SK-MEL-5 (cell line): ENCODE measurements around the gene RIMBP2. TPM values are rescaled to one million over a fixed set of nuclear protein-coding genes. Genes with fewer than 3 reads are reported as not detected.
"Not testable (repeated sequence)": the region's sequence is repeated elsewhere in the genome, so short reads cannot be mapped to it uniquely, and the experiment has no call there.

ENCODE experiments used
- DNase-seq: peaks from one replicate; pipeline ENCODE4 v3.0.0-alpha.2; 2016; ENCODE audit warnings: low read depth, low spot score
- in situ Hi-C: cut with HindIII; loops from 2 replicates; pipeline ENCODE4 v1.10.0; 2016; ENCODE audit warnings: low sequenced_read_pairs, high pct_unique_total_duplicates, low pct_unique_long_range_greater_than_20kb
- total RNA-seq: library from RNA; depleted of rRNA; stranded (reverse); fragments of >200 nt; shearing (Covaris generic); gene quantifications from 2 replicates; pipeline ENCODE4 v1.2.3, GENCODE V29; 2014

RIMBP2 gene
- total RNA-seq, 1 experiment from 2014 or later: not detected

GRCh38 chr12:130695061-130695460 is 21.0 kb downstream of the RIMBP2 start:
- in situ Hi-C loops: no loop called here
- DNase-seq: no peak

GRCh38 chr12:130689408-130690405 is 26.4 kb downstream of the RIMBP2 start:
- DNase-seq: no peak
- in situ Hi-C loops: no loop called here

GRCh38 chr12:130688999-130689398 is 27.1 kb downstream of the RIMBP2 start:
- DNase-seq, in situ Hi-C loops: not testable (repeated sequence)

GRCh38 chr12:130687796-130688778 is 28.0 kb downstream of the RIMBP2 start:
- in situ Hi-C loops: no loop called here
- no peak for DNase-seq

GRCh38 chr12:130687190-130687589 is 28.9 kb downstream of the RIMBP2 start:
- in situ Hi-C loops: no loop called here
- no peak for DNase-seq

GRCh38 chr12:130686511-130686991 is 29.5 kb downstream of the RIMBP2 start:
- in situ Hi-C loops: no loop called here

GRCh38 chr12:130685850-130686249 is 30.2 kb downstream of the RIMBP2 start:
- in situ Hi-C loops: no loop called here

More at GRCh38 chr12:130686511-130686991, 29.5 kb downstream of the RIMBP2 start:
- DNase-seq: no peak

GRCh38 chr12:130685250-130685787 is 30.8 kb downstream of the RIMBP2 start:
- in situ Hi-C loops: no loop called here
- DNase-seq: no peak

More at GRCh38 chr12:130685850-130686249, 30.2 kb downstream of the RIMBP2 start:
- no peak for DNase-seq

GRCh38 chr12:130683811-130684210 is 32.3 kb downstream of the RIMBP2 start:
- DNase-seq: no peak
- in situ Hi-C loops: no loop called here

GRCh38 chr12:130683080-130683479 is 33.0 kb downstream of the RIMBP2 start:
- no peak for DNase-seq

GRCh38 chr12:130680451-130680990 is 35.6 kb downstream of the RIMBP2 start:
- in situ Hi-C loops: no loop called here
- no peak for DNase-seq

More at GRCh38 chr12:130683080-130683479, 33.0 kb downstream of the RIMBP2 start:
- in situ Hi-C loops: no loop called here

- no peak for DNase-seq
- in situ Hi-C loops: no loop called here
Measured at GRCh38 chr12:130677957-130678558, 38.0 kb downstream of the RIMBP2 start.

- DNase-seq: no peak
- in situ Hi-C loops: no loop called here
Measured at GRCh38 chr12:130675791-130676190, 40.3 kb downstream of the RIMBP2 start.

GRCh38 chr12:130675121-130675520 is 41.0 kb downstream of the RIMBP2 start:
- in situ Hi-C loops: no loop called here
- DNase-seq: no peak

- DNase-seq: no peak
- in situ Hi-C loops: no loop called here
Measured at GRCh38 chr12:130674676-130675075, 41.4 kb downstream of the RIMBP2 start.

- in situ Hi-C loops: no loop called here
- DNase-seq: no peak
Measured at GRCh38 chr12:130673036-130673705, 42.9 kb downstream of the RIMBP2 start.
